K562 (cell line): Measurements from ENCODE around the gene IFI30. TPM values are rescaled to one million over a fixed set of nuclear protein-coding genes. Genes with fewer than 3 reads are reported as not detected.

Experiments
- ADNP ChIP-seq: fragments of 200-800 bp; sonication (Bioruptor generic); IDR thresholded peaks from 2 replicates; pipeline ENCODE4 v1.6.1; 2016; ENCODE audit warnings: missing genetic modification characterization, missing compliant biosample characterization
- HDAC3 ChIP-seq: fragments of 450-650 bp; IDR thresholded peaks from 2 replicates; pipeline ENCODE4 v1.6.1; 2018; ENCODE audit warnings: borderline replicate concordance, mild to moderate bottlenecking, moderate library complexity; ENCODE audit not compliant: partially characterized antibody
- KDM1A ChIP-seq, 2 experiments: fragments of 450-650 bp; IDR thresholded peaks; 2 replicates each; pipeline ENCODE4 v1.6.1; 2016; ENCODE audit warnings: mild to moderate bottlenecking in 2 of 2
- NR1H2 ChIP-seq: sonication (generic); formaldehyde crosslinking; IDR thresholded peaks from 2 replicates; pipeline ENCODE4 v1.4.0; 2020; ENCODE audit warnings: mild to moderate bottlenecking, missing genetic modification reagents
- RBM25 ChIP-seq: fragments of 200-400 bp; formaldehyde crosslinking; IDR thresholded peaks from 2 replicates; pipeline ENCODE4 v1.6.1; 2018; ENCODE audit warnings: low read length, low read depth, moderate library complexity; ENCODE audit not compliant: severe bottlenecking
- ZNF778 ChIP-seq: fragments of 450-650 bp; formaldehyde crosslinking; IDR thresholded peaks from 2 replicates; pipeline ENCODE4 v1.4.0; 2020; ENCODE audit warnings: mild to moderate bottlenecking, moderate library complexity
- polyA plus RNA-seq, 8 experiments: library from polyadenylated mRNA; depleted of rRNA in 4 of 8; stranded (reverse) in 5 of 8; unstranded in 3 of 8; fragments of >200 nt; fragmentation: Nextera tagmentation in 2 of 8; fragmentation: Illumina TruSeq in 1 of 8; extraction: Ambion mirVana in 2 of 8; extraction: Trizol in 1 of 8; gene quantifications; 2 replicates each; pipeline versions ENCODE4 v1.2.1 to v1.2.3, GENCODE V29; 2011 to 2014; ENCODE audit warnings: inconsistent platforms in 1 of 8, missing spikeins in 1 of 8
- total RNA-seq, 7 experiments: library from RNA; depleted of rRNA in 6 of 7; stranded (reverse); fragments of >200 nt in 6 of 7; fragmentation: Illumina TruSeq in 2 of 7; extraction: Trizol in 2 of 7; gene quantifications; 2 replicates each; pipeline versions ENCODE4 v1.2.1 to v1.2.3, GENCODE V29; 2011 to 2021; ENCODE audit warnings: low replicate concordance in 1 of 7
- TF ChIP-seq, protein P1 (sequence below), 3 experiments: IDR thresholded peaks in 2 of 3; conservative IDR thresholded peaks in 1 of 3; 2 replicates each; pipeline ENCODE4 v1.5.1; 2011 to 2012; ENCODE audit warnings: low read length in 3 of 3, mild to moderate bottlenecking in 3 of 3, control low read depth in 2 of 3, improper control_type of control experiment in 1 of 3, inconsistent platforms in 1 of 3, low read depth in 1 of 3, mixed read lengths in 1 of 3, moderate library complexity in 1 of 3; ENCODE audit not compliant: insufficient read depth in 2 of 3
- TF ChIP-seq, protein P2 (sequence below): fragments of 250-450 bp; sonication (Bioruptor Pico); IDR thresholded peaks from 2 replicates; pipeline ENCODE4 v1.8.0; 2021; ENCODE audit warnings: moderate library complexity, mild to moderate bottlenecking, inconsistent platforms
- TF ChIP-seq, protein P3 (sequence below), 3 experiments: fragments of 200-800 bp in 1 of 3; sonication (Bioruptor generic) in 1 of 3; sonication (generic) in 1 of 3; formaldehyde crosslinking in 1 of 3; IDR thresholded peaks; 2 replicates each; pipeline versions ENCODE4 v1.6.1 to v1.8.0; 2016 to 2022; ENCODE audit warnings: mild to moderate bottlenecking in 2 of 3, missing compliant biosample characterization in 2 of 3, missing genetic modification characterization in 2 of 3, missing genetic modification reagents in 1 of 3
- TF ChIP-seq, protein P4 (sequence below): fragments of 450-650 bp; formaldehyde crosslinking; IDR thresholded peaks from 2 replicates; pipeline ENCODE4 v1.4.0; 2022; ENCODE audit warnings: missing genetic modification characterization
- TF ChIP-seq, protein P5 (sequence below): fragments of 250-450 bp; sonication (Bioruptor Pico); IDR thresholded peaks from 2 replicates; pipeline ENCODE4 v1.4.0; 2020
- TF ChIP-seq, protein P6 (sequence below): fragments of 450-650 bp; formaldehyde crosslinking; conservative IDR thresholded peaks from 2 replicates; pipeline ENCODE4 v1.4.0; 2022; ENCODE audit warnings: mild to moderate bottlenecking, missing genetic modification characterization

The IFI30 gene
- total and polyA plus RNA-seq, 9 of the 15 experiments (the other 6 are each of a cell fraction or from before 2014, with no cell fraction given) = 63.7 to 430 (median 109) TPM

DNA sequence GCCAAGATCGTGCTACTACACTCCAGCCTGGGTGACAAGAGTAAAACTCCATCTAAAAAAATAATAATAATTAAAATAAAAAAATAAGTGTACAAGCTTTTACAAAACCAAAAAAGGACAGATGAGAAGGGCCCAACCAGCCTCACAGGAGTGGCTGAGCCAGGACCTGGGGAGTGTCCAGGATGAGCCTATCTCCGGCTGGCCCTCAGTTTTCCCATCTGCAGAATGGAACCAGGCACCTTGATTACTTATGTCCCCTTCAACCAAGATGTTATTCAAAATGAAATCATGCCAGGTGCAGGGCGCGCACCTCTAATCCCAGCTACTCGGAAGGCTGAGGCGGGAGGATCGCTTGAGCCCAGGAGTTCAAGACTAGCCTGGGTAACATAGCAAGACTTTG is 9.5 kb upstream of the IFI30 start (continued):
- TF ChIP-seq, protein P1, sequence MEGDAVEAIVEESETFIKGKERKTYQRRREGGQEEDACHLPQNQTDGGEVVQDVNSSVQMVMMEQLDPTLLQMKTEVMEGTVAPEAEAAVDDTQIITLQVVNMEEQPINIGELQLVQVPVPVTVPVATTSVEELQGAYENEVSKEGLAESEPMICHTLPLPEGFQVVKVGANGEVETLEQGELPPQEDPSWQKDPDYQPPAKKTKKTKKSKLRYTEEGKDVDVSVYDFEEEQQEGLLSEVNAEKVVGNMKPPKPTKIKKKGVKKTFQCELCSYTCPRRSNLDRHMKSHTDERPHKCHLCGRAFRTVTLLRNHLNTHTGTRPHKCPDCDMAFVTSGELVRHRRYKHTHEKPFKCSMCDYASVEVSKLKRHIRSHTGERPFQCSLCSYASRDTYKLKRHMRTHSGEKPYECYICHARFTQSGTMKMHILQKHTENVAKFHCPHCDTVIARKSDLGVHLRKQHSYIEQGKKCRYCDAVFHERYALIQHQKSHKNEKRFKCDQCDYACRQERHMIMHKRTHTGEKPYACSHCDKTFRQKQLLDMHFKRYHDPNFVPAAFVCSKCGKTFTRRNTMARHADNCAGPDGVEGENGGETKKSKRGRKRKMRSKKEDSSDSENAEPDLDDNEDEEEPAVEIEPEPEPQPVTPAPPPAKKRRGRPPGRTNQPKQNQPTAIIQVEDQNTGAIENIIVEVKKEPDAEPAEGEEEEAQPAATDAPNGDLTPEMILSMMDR (IDR thresholded peaks at IDR 0.05 in 2 of 3, conservative IDR thresholded peaks at IDR 0.05 in 1 of 3; ENCODE audit: insufficient read depth in 2 of 3, low read depth in 1 of 3, low read length in 3 of 3) = no peak
- TF ChIP-seq NR1H2 (no peak), ADNP (tag) (0 out of 2 replicates have a peak, but pooled peaks have one; percentile 42), KDM1A (IDR thresholded peaks at IDR 0.05) (0 out of 4 replicates have a peak, but pooled peaks of 1 of the 2 experiments have one; percentile 19), RBM25 (peak; percentile 88), ZNF778 (no peak), HDAC3 (no peak)
- TF ChIP-seq, protein P2, sequence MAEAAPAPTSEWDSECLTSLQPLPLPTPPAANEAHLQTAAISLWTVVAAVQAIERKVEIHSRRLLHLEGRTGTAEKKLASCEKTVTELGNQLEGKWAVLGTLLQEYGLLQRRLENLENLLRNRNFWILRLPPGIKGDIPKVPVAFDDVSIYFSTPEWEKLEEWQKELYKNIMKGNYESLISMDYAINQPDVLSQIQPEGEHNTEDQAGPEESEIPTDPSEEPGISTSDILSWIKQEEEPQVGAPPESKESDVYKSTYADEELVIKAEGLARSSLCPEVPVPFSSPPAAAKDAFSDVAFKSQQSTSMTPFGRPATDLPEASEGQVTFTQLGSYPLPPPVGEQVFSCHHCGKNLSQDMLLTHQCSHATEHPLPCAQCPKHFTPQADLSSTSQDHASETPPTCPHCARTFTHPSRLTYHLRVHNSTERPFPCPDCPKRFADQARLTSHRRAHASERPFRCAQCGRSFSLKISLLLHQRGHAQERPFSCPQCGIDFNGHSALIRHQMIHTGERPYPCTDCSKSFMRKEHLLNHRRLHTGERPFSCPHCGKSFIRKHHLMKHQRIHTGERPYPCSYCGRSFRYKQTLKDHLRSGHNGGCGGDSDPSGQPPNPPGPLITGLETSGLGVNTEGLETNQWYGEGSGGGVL (CRISPR knock-in tag) = no peak
- TF ChIP-seq, protein P3, sequence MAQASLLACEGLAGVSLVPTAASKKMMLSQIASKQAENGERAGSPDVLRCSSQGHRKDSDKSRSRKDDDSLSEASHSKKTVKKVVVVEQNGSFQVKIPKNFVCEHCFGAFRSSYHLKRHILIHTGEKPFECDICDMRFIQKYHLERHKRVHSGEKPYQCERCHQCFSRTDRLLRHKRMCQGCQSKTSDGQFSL (CRISPR knock-in tag; IDR thresholded peaks at IDR 0.05) = no peak
- TF ChIP-seq, protein P3 (tag; IDR thresholded peaks at IDR 0.05) = no peak
- TF ChIP-seq, protein P4, sequence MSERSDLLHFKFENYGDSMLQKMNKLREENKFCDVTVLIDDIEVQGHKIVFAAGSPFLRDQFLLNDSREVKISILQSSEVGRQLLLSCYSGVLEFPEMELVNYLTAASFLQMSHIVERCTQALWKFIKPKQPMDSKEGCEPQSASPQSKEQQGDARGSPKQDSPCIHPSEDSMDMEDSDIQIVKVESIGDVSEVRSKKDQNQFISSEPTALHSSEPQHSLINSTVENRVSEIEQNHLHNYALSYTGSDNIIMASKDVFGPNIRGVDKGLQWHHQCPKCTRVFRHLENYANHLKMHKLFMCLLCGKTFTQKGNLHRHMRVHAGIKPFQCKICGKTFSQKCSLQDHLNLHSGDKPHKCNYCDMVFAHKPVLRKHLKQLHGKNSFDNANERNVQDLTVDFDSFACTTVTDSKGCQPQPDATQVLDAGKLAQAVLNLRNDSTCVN (CRISPR knock-in tag) = no peak
- TF ChIP-seq, protein P5, sequence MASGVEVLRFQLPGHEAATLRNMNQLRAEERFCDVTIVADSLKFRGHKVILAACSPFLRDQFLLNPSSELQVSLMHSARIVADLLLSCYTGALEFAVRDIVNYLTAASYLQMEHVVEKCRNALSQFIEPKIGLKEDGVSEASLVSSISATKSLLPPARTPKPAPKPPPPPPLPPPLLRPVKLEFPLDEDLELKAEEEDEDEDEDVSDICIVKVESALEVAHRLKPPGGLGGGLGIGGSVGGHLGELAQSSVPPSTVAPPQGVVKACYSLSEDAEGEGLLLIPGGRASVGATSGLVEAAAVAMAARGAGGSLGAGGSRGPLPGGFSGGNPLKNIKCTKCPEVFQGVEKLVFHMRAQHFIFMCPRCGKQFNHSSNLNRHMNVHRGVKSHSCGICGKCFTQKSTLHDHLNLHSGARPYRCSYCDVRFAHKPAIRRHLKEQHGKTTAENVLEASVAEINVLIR = no peak
- TF ChIP-seq, protein P6, sequence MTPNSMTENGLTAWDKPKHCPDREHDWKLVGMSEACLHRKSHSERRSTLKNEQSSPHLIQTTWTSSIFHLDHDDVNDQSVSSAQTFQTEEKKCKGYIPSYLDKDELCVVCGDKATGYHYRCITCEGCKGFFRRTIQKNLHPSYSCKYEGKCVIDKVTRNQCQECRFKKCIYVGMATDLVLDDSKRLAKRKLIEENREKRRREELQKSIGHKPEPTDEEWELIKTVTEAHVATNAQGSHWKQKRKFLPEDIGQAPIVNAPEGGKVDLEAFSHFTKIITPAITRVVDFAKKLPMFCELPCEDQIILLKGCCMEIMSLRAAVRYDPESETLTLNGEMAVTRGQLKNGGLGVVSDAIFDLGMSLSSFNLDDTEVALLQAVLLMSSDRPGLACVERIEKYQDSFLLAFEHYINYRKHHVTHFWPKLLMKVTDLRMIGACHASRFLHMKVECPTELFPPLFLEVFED (CRISPR knock-in tag) = no peak
